Fibroblast of pulmonary artery (primary cell): Measurements from ENCODE around the gene ABHD13.
"Not testable (repeated sequence)": the region's sequence is repeated elsewhere in the genome, so short reads cannot be mapped to it uniquely, and the experiment has no call there.

ENCODE experiments used
- DNase-seq: peaks from one replicate; pipeline ENCODE4 v3.0.0-alpha.2; 2010; ENCODE audit warnings: low read depth
- H3K4me3 ChIP-seq: replicated peaks from 2 replicates; pipeline ENCODE4 v1.5.1; 2011; ENCODE audit warnings: low read depth, mild to moderate bottlenecking, control low read depth, low read length, moderate library complexity
- TF ChIP-seq, protein P1 (sequence below): IDR thresholded peaks from 2 replicates; pipeline ENCODE4 v1.5.1; 2011; ENCODE audit warnings: mild to moderate bottlenecking, control low read depth, low read length, inconsistent platforms; ENCODE audit errors: missing control alignments

ABHD13 gene

GRCh38 chr13:108257248-108257647 lies 39.1 kb downstream of the ABHD13 start:
- no peak for DNase-seq
- TF ChIP-seq, protein P1, sequence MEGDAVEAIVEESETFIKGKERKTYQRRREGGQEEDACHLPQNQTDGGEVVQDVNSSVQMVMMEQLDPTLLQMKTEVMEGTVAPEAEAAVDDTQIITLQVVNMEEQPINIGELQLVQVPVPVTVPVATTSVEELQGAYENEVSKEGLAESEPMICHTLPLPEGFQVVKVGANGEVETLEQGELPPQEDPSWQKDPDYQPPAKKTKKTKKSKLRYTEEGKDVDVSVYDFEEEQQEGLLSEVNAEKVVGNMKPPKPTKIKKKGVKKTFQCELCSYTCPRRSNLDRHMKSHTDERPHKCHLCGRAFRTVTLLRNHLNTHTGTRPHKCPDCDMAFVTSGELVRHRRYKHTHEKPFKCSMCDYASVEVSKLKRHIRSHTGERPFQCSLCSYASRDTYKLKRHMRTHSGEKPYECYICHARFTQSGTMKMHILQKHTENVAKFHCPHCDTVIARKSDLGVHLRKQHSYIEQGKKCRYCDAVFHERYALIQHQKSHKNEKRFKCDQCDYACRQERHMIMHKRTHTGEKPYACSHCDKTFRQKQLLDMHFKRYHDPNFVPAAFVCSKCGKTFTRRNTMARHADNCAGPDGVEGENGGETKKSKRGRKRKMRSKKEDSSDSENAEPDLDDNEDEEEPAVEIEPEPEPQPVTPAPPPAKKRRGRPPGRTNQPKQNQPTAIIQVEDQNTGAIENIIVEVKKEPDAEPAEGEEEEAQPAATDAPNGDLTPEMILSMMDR: no peak
- H3K4me3 ChIP-seq: no peak overlapping the region

DNA sequence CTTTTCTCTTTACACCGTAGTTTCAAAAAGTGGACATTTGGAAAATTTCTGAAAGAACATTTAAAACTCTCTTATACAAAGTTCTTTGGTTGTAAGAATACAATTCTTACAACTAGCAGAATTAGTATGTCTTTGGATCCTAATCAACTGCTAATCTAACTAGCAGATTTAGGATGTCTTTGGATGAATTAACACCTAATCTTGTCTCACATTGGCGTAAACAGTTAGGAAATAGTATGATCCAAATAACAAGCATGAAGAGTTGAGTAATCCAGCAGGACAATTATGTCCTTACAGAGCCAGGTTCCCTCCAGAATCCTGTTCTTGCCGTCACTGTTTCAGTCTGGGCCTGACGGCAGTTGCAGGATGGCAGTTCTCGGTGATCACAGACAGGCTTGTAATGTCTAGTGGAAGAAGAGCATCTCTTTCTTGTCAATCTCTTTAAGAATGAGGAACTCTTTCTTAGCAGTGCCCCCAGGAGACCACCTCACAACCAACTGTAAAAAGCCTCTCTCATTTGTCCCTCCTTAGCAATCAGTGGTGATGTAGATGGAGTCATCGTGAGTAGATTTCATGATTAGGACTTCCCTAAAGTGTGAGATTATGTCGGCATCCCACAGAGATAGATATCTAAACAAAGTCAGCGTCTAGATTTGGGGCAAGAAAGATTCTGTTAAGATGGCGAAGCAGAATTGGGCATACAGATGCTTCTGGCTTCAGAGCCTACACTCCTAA lies 45.6 kb downstream of the ABHD13 start:
- no peak for DNase-seq
- TF ChIP-seq, protein P1: no peak
- H3K4me3 ChIP-seq: no peak overlapping the region

DNA sequence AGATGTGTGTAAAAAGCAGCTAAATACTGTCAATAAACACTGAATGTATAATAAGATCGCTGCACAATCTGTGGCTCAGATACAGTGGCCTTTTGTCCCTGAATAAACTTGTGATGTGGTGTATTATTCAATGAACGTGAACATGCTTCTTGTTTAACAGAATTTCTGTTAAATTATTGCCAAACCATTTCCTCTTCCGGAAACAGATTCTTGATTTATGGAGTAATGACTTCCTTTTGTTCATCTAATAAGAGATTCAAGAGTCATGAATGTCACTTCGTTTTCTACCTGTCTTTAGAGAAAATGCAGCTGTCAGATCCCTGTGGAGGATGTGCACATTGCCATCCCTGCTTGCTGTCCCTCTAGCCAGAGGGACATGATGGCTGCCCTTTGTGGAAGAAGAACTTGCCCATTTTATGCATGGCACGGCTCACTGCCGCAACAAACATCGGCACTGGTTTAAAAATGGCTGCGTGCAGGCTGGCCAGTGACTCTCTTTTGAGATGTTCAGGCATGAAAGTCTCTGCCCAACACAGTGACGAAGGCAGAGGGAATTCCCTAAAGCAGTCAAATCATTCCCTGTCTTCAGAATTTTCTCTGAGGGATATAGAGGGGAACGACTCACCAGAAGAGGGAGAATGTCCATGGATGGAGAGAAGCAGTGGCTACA lies 48.3 kb downstream of the ABHD13 start:
- no peak overlapping the region for H3K4me3 ChIP-seq
- no peak for DNase-seq
- TF ChIP-seq, protein P1: no peak

- no peak for DNase-seq
- TF ChIP-seq, protein P1: no peak
- H3K4me3 ChIP-seq: no peak overlapping the region
These were observed 49.2 kb downstream of the ABHD13 start for GRCh38 chr13:108267347-108267746.

- not testable (repeated sequence) for DNase-seq, H3K4me3 ChIP-seq
These were observed 49.7 kb downstream of the ABHD13 start for GRCh38 chr13:108267855-108268254.

DNA sequence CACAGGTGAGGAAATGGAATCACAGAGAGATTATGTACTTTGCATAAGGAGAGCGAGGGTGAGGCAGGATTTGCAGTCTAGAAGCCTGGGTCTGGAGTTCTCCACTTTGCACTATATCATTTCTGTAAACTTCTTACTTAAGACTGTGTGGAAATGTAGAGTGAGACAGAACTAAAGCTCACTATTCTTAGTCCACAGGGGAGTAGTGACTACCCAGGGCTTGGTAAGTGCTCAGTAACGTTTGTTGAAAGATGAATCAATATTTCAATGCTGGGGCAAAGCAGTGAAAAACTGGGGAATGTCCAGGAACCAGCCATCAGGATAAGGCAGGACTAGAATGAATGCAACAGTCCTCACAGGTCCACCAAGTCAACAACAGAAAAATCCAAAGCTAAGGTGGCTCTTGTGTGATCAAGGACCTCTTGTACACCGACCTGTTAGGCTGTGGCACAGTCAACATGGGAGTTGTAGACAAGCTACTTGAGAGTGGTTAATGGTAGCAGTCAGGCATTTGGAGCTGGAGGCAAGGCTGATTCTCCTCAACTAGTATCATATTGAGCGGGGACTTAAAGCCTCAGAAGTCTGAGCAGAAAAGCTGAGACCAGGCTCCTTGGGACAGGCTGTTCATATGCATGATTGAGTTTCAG lies 50.4 kb downstream of the ABHD13 start:
- TF ChIP-seq, protein P1: no peak
- no peak for DNase-seq
- no peak overlapping the region for H3K4me3 ChIP-seq

DNA sequence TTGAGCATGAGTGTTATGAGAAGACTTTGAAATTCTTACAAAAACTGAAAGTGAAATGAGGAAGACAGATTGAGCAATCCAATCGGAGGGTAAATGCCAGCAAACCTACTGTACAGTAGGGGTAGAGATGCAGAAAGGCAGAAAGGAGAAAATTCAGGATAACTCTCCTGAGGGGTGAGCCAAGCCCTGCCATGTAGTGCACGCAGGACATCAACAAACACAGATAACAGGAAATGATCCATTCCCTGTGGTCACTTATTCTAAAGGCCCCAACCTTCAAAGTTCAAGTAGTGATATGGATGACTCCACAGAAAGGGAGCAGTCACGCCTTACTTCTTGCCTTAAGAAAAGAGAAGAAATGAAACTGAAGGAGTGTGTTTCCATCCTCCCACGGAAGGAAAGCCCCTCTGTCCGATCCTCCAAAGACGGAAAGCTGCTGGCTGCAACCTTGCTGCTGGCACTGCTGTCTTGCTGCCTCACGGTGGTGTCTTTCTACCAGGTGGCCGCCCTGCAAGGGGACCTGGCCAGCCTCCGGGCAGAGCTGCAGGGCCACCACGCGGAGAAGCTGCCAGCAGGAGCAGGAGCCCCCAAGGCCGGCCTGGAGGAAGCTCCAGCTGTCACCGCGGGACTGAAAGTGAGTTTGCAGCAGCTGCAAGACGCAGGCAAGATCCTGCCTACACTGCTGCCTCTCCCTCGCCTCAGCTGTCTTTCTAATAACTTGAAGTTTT lies 51.6 kb downstream of the ABHD13 start, which contains the start of gene TNFSF13B:
Gene TNFSF13B, plus strand, starts transcription at position 118 of the 728 bp plus-strand sequence. Its CDS starts 178 bp downstream, at position 296.
- H3K4me3 ChIP-seq: peak within 1 kb of the TSS; percentile 49
- TF ChIP-seq, protein P1: peak; percentile 9
- peak; percentile 53 for DNase-seq
